B cell (primary cell): ENCODE measurements around the gene MFAP5.

Source experiments
- EZH2 ChIP-seq: IDR thresholded peaks from 2 replicates; pipeline ENCODE4 v1.6.1; 2012; ENCODE audit warnings: borderline replicate concordance, low read depth, mild to moderate bottlenecking, moderate library complexity, low read length; ENCODE audit not compliant: insufficient read depth, poor library complexity, severe bottlenecking
- TF ChIP-seq, protein P1 (sequence below): fragments of 200-600 bp; IDR thresholded peaks from one replicate; pipeline ENCODE4 v1.8.0; 2022; ENCODE audit warnings: antibody characterized with exemption, mild to moderate bottlenecking

GRCh38 chr12:8655421-8655820, 7.2 kb downstream of the MFAP5 start:
- TF ChIP-seq, protein P1, sequence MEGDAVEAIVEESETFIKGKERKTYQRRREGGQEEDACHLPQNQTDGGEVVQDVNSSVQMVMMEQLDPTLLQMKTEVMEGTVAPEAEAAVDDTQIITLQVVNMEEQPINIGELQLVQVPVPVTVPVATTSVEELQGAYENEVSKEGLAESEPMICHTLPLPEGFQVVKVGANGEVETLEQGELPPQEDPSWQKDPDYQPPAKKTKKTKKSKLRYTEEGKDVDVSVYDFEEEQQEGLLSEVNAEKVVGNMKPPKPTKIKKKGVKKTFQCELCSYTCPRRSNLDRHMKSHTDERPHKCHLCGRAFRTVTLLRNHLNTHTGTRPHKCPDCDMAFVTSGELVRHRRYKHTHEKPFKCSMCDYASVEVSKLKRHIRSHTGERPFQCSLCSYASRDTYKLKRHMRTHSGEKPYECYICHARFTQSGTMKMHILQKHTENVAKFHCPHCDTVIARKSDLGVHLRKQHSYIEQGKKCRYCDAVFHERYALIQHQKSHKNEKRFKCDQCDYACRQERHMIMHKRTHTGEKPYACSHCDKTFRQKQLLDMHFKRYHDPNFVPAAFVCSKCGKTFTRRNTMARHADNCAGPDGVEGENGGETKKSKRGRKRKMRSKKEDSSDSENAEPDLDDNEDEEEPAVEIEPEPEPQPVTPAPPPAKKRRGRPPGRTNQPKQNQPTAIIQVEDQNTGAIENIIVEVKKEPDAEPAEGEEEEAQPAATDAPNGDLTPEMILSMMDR, result no peak
- TF ChIP-seq EZH2, result no peak
